HepG2 (cell line): Measurements from ENCODE around the gene TEX29. TPM values are rescaled to one million over a fixed set of nuclear protein-coding genes. Genes with fewer than 3 reads are reported as not detected.

ENCODE experiments used
- ATAC-seq: fragments of 200-7000 bp; cut with Tn5 transposase; 3 replicates; pipeline ENCODE4 v1.9.1; 2020; ENCODE audit warnings: mild to moderate bottlenecking, moderate library complexity
- BruUV-seq: library from RNA; stranded (reverse); fragments of 400-500 nt; replicated peaks from 2 replicates; lab custom pipeline; 2021; lab: Mats Ljungman, UMichigan
- CTCF ChIA-PET: fragments of 300-600 bp; formaldehyde crosslinking; extraction: SDS; loops from one replicate; lab custom pipeline; 2021; ENCODE audit warnings: low total read pairs, inconsistent platforms, low intra/inter-chr PET ratio; lab: Yijun Ruan, JAX
- POLR2A ChIA-PET: fragments of 350-600 bp; sonication (Branson Sonifier 250); formaldehyde crosslinking; loops from one replicate; lab custom pipeline; 2020; ENCODE audit warnings: antibody characterized with exemption, inconsistent platforms; lab: Yijun Ruan, JAX
- DNase-seq: peaks from one replicate; pipeline ENCODE4 v3.0.0-alpha.2; 2015; ENCODE audit warnings: low spot score
- FAIRE-seq: peaks from 3 replicates; lab custom pipeline; 2011; peaks lifted over from hg19 to GRCh38; lab: Jason Lieb, UNC
- H2AFZ ChIP-seq: one replicate; pipeline ENCODE4 v1.6.1; 2011; ENCODE audit warnings: low read length, inconsistent platforms
- H3K27ac ChIP-seq: fragments of 300-600 bp; 3 replicates; pipeline ENCODE4 v1.8.0; 2011; ENCODE audit warnings: mixed run types, mild to moderate bottlenecking, mixed read lengths, low read length, inconsistent platforms; ENCODE audit not compliant: insufficient read depth; ENCODE audit errors: extremely low read length
- H3K27me3 ChIP-seq, 2 experiments: fragments of 200-600 bp in 1 of 2; 2 replicates in 1 of 2; 3 replicates in 1 of 2; pipeline versions ENCODE4 v1.6.0 to v1.8.0; 2011; ENCODE audit warnings: low read length in 2 of 2, mild to moderate bottlenecking in 2 of 2, moderate library complexity in 2 of 2, inconsistent platforms in 1 of 2; ENCODE audit not compliant: insufficient read depth in 2 of 2, control insufficient read depth in 1 of 2
- H3K36me3 ChIP-seq, 2 experiments: fragments of 200-600 bp in 1 of 2; replicated peaks in 1 of 2; 2 replicates in 1 of 2; 3 replicates in 1 of 2; pipeline versions ENCODE4 v1.5.1 to v1.8.0; 2011; ENCODE audit warnings: low read length in 2 of 2, inconsistent platforms in 1 of 2; ENCODE audit not compliant: insufficient read depth in 2 of 2, control insufficient read depth in 1 of 2
- H3K4me1 ChIP-seq: 2 replicates; pipeline ENCODE4 v1.5.1; 2012; ENCODE audit warnings: low read length, inconsistent platforms; ENCODE audit not compliant: insufficient read depth
- H3K4me2 ChIP-seq: 2 replicates; pipeline ENCODE4 v1.6.0; 2011; ENCODE audit warnings: low read depth, low read length, inconsistent platforms
- H3K4me3 ChIP-seq, 3 experiments: fragments of 200-600 bp in 1 of 3; sonication (generic), shearing (Covaris generic) in 1 of 3; replicated peaks in 1 of 3; 2 replicates each; pipeline ENCODE4 v1.5.1; 2011 to 2016; ENCODE audit warnings: low read length in 3 of 3, inconsistent platforms in 2 of 3, low read depth in 2 of 3, mild to moderate bottlenecking in 2 of 3, control low read depth in 1 of 3, mixed read lengths in 1 of 3; ENCODE audit not compliant: insufficient read depth in 1 of 3
- H3K79me2 ChIP-seq: one replicate; pipeline ENCODE4 v1.6.1; 2011; ENCODE audit warnings: low read length, inconsistent platforms; ENCODE audit not compliant: insufficient read depth
- H3K9ac ChIP-seq: 2 replicates; pipeline ENCODE4 v1.6.0; 2011; ENCODE audit warnings: mild to moderate bottlenecking, low read depth, low read length, inconsistent platforms; ENCODE audit not compliant: insufficient read depth
- H3K9me3 ChIP-seq: 2 replicates; pipeline ENCODE4 v1.5.1; 2012; ENCODE audit warnings: mild to moderate bottlenecking, low read length
- H4K20me1 ChIP-seq: 2 replicates; pipeline ENCODE4 v1.6.0; 2011; ENCODE audit warnings: inconsistent platforms, mild to moderate bottlenecking, low read length, moderate library complexity; ENCODE audit not compliant: insufficient read depth
- ARNT2 ChIP-seq: sonication (generic); formaldehyde crosslinking; IDR thresholded peaks from 2 replicates; pipeline ENCODE4 v1.8.0; 2022; ENCODE audit warnings: mild to moderate bottlenecking, low read depth, missing genetic modification reagents, moderate library complexity
- EED ChIP-seq: sonication (generic); formaldehyde crosslinking; IDR thresholded peaks from 2 replicates; pipeline ENCODE4 v1.5.0; 2020; ENCODE audit warnings: mild to moderate bottlenecking, missing genetic modification reagents
- HOXA5 ChIP-seq: sonication (generic); formaldehyde crosslinking; IDR thresholded peaks from 2 replicates; pipeline ENCODE4 v1.4.0; 2020; ENCODE audit warnings: missing genetic modification reagents
- KAT8 ChIP-seq: IDR thresholded peaks from 2 replicates; pipeline ENCODE4 v1.6.1; 2016; ENCODE audit warnings: missing genetic modification reagents, missing compliant biosample characterization
- SRSF4 ChIP-seq: fragments of 200-400 bp; formaldehyde crosslinking; IDR thresholded peaks from one replicate; pipeline ENCODE4 v1.6.1; 2018; ENCODE audit warnings: mild to moderate bottlenecking, low read depth, low read length, moderate library complexity; ENCODE audit not compliant: poor library complexity, severe bottlenecking
- ZKSCAN1 ChIP-seq: fragments of 150-350 bp; IDR thresholded peaks from 2 replicates; pipeline ENCODE4 v1.6.1; 2014; ENCODE audit warnings: low read length
- ZNF235 ChIP-seq: sonication (generic); formaldehyde crosslinking; IDR thresholded peaks from 2 replicates; pipeline ENCODE4 v1.8.1; 2023; ENCODE audit warnings: mild to moderate bottlenecking, missing genetic modification reagents, borderline replicate concordance
- ZNF354B ChIP-seq: sonication (generic); formaldehyde crosslinking; IDR thresholded peaks from 2 replicates; pipeline ENCODE4 v1.8.0; 2022; ENCODE audit warnings: mild to moderate bottlenecking, missing genetic modification reagents
- ZNF430 ChIP-seq: sonication (generic); formaldehyde crosslinking; IDR thresholded peaks from 2 replicates; pipeline ENCODE4 v1.9.0; 2021; ENCODE audit warnings: mild to moderate bottlenecking, missing genetic modification reagents
- ZNF468 ChIP-seq: sonication (generic); formaldehyde crosslinking; IDR thresholded peaks from 2 replicates; pipeline ENCODE4 v1.8.0; 2022; ENCODE audit warnings: mild to moderate bottlenecking, moderate library complexity, missing genetic modification reagents
- ZNF567 ChIP-seq: sonication (generic); formaldehyde crosslinking; IDR thresholded peaks from 2 replicates; pipeline ENCODE4 v1.8.1; 2023; ENCODE audit warnings: mild to moderate bottlenecking, missing genetic modification reagents, borderline replicate concordance
- ZSCAN25 ChIP-seq: sonication (generic); formaldehyde crosslinking; IDR thresholded peaks from 2 replicates; pipeline ENCODE4 v1.8.0; 2022; ENCODE audit warnings: mild to moderate bottlenecking, missing genetic modification reagents
- WGBS: methylation state at CpG from one replicate; pipeline ENCODE4 v1.1.6; 2017; ENCODE audit warnings: low lambda C conversion rate; 5-methylcytosine and 5-hydroxymethylcytosine counted together
- in situ Hi-C: cut with HindIII; loops from 2 replicates; pipeline ENCODE4 v1.10.0; 2017; ENCODE audit warnings: low pct_unique_long_range_greater_than_20kb; ENCODE audit not compliant: extremely low pct_ligation_motif_present
- intact Hi-C: fragments of 100-400 bp; cut with micrococcal nuclease; formaldehyde crosslinking; loops from one replicate; pipeline ENCODE4 v1.10.0; 2022; ENCODE audit not compliant: unreplicated experiment
- polyA plus RNA-seq, 8 experiments: library from polyadenylated mRNA; depleted of rRNA in 3 of 8; stranded (reverse) in 7 of 8; unstranded in 1 of 8; fragments of >200 nt; fragmentation: Illumina TruSeq in 4 of 8; extraction: Trizol in 4 of 8; gene quantifications; 2 replicates each; pipeline versions ENCODE4 v1.2.1 to v1.2.3, GENCODE V29; 2011 to 2016; ENCODE audit warnings: low read depth in 4 of 8, missing spikeins in 1 of 8, mixed read lengths in 1 of 8; ENCODE audit not compliant: insufficient read depth in 1 of 8
- total RNA-seq, 5 experiments: library from RNA; depleted of rRNA; stranded (reverse); fragments of >200 nt; fragmentation: Illumina TruSeq; extraction: Trizol; gene quantifications; 2 replicates each; pipeline ENCODE4 v1.2.3, GENCODE V29; 2016; ENCODE audit warnings: low read depth in 1 of 5
- TF ChIP-seq, protein P1 (sequence below): sonication (generic); formaldehyde crosslinking; IDR thresholded peaks from 2 replicates; pipeline ENCODE4 v1.9.0; 2022; ENCODE audit warnings: missing genetic modification reagents, mild to moderate bottlenecking, borderline replicate concordance

TEX29 gene
- total and polyA plus RNA-seq, 2 of the 13 experiments (the other 11 are each of a cell fraction or from before 2014, with no cell fraction given) = 0.12 to 0.22 TPM

- intact Hi-C loops (no loop called here), in situ Hi-C loops (no loop called here)
- Histone ChIP-seq H4K20me1 (no peaks in the 10 kb centered on the region), H3K9ac (no peak overlapping the region), H3K4me3 (no peak overlapping the region), H3K79me2 (no peaks in the 10 kb centered on the region), H3K27me3 (0 out of 5 replicates have a peak, but pooled peaks cover 0 to 7% of the 10 kb centered on the region in 2 experiments), H2AFZ (no peak overlapping the region), H3K4me2 (no peak overlapping the region), H3K9me3 (no peaks in the 10 kb centered on the region), H3K36me3 (no peaks in the 10 kb centered on the region), H3K4me1 (no peaks in the 10 kb centered on the region)
- 19% methylated on average over 5 of the region's 5 CpGs for WGBS
- no TSS peak for BruUV-seq
- POLR2A ChIA-PET = no interaction called here
- CTCF ChIA-PET = no interaction called here
- DNase-seq (no peak), ATAC-seq (no peak)
- TF ChIP-seq ARNT2 (no peak), ZKSCAN1 (no peak), ZNF430 (no peak), ZSCAN25 (no peak), ZNF354B (CRISPR knock-in tag) (no peak), EED (CRISPR knock-in tag) (no peak)
- TF ChIP-seq, all 625 proteins: peak for 0
- no peak overlapping the region for H3K27ac ChIP-seq
- FAIRE-seq = no peak
Measured at GRCh38 chr13:111335298-111335697, 14.9 kb downstream of the TEX29 start.

DNA sequence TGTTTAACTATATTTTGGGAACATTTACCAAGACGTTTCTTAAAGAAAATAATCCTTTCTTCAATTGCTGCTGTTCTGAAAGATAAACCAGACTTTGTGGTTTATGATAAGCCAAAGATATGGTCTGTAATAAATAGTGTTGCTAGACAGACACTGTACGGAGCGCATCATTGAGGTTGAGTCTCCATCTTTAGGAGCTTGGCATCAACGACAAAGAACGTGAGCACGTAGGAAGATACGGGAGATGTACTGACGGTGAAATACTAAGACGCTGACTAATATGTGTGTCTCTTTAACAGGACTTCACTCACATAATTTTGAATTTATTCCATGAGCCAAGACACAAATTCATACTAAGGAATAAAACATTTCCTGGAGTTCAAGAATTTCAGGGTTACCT, 16.2 kb downstream of the TEX29 start:
- ATAC-seq (no peak), FAIRE-seq (no peak), DNase-seq (no peak)
- H3K9me3 ChIP-seq = no peaks in the 10 kb centered on the region
- no peaks in the 10 kb centered on the region for H3K36me3 ChIP-seq
- H3K79me2 ChIP-seq = no peaks in the 10 kb centered on the region
- intact Hi-C loops = no loop called here
- H3K4me1 ChIP-seq = no peaks in the 10 kb centered on the region
- ChIA-PET POLR2A (no interaction called here), CTCF (no interaction called here)
- BruUV-seq = no TSS peak
- no peak overlapping the region for H2AFZ ChIP-seq
- H3K4me3 ChIP-seq = no peak overlapping the region
- no peak overlapping the region for H3K4me2 ChIP-seq
- WGBS = 79% methylated on average over 9 of the region's 9 CpGs
- peaks cover 0 to 7% of the 10 kb centered on the region in 2 experiments; a peak in 1 of 5 replicates for H3K27me3 ChIP-seq
- H3K27ac ChIP-seq = no peak overlapping the region
- H3K9ac ChIP-seq = no peak overlapping the region
- in situ Hi-C loops = no loop called here
- H4K20me1 ChIP-seq = no peaks in the 10 kb centered on the region
- TF ChIP-seq, protein P1, sequence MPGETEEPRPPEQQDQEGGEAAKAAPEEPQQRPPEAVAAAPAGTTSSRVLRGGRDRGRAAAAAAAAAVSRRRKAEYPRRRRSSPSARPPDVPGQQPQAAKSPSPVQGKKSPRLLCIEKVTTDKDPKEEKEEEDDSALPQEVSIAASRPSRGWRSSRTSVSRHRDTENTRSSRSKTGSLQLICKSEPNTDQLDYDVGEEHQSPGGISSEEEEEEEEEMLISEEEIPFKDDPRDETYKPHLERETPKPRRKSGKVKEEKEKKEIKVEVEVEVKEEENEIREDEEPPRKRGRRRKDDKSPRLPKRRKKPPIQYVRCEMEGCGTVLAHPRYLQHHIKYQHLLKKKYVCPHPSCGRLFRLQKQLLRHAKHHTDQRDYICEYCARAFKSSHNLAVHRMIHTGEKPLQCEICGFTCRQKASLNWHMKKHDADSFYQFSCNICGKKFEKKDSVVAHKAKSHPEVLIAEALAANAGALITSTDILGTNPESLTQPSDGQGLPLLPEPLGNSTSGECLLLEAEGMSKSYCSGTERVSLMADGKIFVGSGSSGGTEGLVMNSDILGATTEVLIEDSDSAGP (CRISPR knock-in tag) = no peak
- TF ChIP-seq HOXA5 (CRISPR knock-in tag) (no peak), ZNF567 (CRISPR knock-in tag) (no peak), SRSF4 (no peak), ZNF235 (CRISPR knock-in tag) (no peak), ZNF468 (CRISPR knock-in tag) (no peak), KAT8 (CRISPR knock-in tag) (no peak)
